Lower lobe of right lung (tissue), 2 donors: ENCODE data around the gene TNFAIP8L1. TPM values are rescaled to one million over a fixed set of nuclear protein-coding genes. Genes with fewer than 3 reads are reported as not detected.

Experiments
- ATAC-seq, 2 donors: fragments of 200-7000 bp; cut with Tn5 transposase; one replicate each; pipeline ENCODE4 v1.9.1; 2020 to 2022; ENCODE audit warnings: mild to moderate bottlenecking in 2 of 2, moderate library complexity in 2 of 2
- DNase-seq: peaks from one replicate; pipeline ENCODE4 v3.0.0-alpha.2; 2020
- H3K27ac ChIP-seq: fragments of 200-600 bp; one replicate; pipeline ENCODE4 v1.8.0; 2022
- H3K27me3 ChIP-seq: fragments of 200-600 bp; one replicate; pipeline ENCODE4 v1.8.0; 2022; ENCODE audit warnings: low read depth
- H3K36me3 ChIP-seq: fragments of 200-600 bp; one replicate; pipeline ENCODE4 v1.8.0; 2022; ENCODE audit warnings: mild to moderate bottlenecking
- H3K4me1 ChIP-seq: fragments of 200-600 bp; one replicate; pipeline ENCODE4 v1.8.0; 2022
- H3K4me3 ChIP-seq: fragments of 200-600 bp; one replicate; pipeline ENCODE4 v1.8.0; 2022; ENCODE audit warnings: mild to moderate bottlenecking
- H3K9me3 ChIP-seq: fragments of 200-600 bp; one replicate; pipeline ENCODE4 v1.8.0; 2022
- intact Hi-C: fragments of 100-400 bp; cut with DNase I; formaldehyde crosslinking; loops from one replicate; pipeline ENCODE4 v1.11.0; 2022
- long read RNA-seq: library from polyadenylated mRNA; unstranded; transcript quantifications from one replicate; pipeline ENCODE4 v2.0.0, GENCODE V29; 2021
- total RNA-seq: library from RNA; stranded (reverse); fragmentation: NEBNext Ultra II Directional; extraction: Animal tissue kit (Norgen Biotek cat#: 25700); gene quantifications from one replicate; pipeline ENCODE4 v1.2.1, GENCODE V29; 2021
- TF ChIP-seq, protein P1 (sequence below): fragments of 200-600 bp; IDR thresholded peaks from one replicate; pipeline ENCODE4 v1.8.0; 2022; ENCODE audit warnings: antibody characterized with exemption, mild to moderate bottlenecking
- donor health status: DM: no; HTN: yes; CAD: no; lungs with severe emphysema.

Gene TNFAIP8L1
- 11.2 TPM for total RNA-seq
- long read RNA-seq, transcript TNFAIP8L1-201 (2 exons, 3,814 nt): major isoform, 11 of 32 reads
- long read RNA-seq, partial matches to known transcripts: 4 of 32 reads
- long read RNA-seq, other reads (novel, unspliced or antisense): 15 of 32 reads

DNA sequence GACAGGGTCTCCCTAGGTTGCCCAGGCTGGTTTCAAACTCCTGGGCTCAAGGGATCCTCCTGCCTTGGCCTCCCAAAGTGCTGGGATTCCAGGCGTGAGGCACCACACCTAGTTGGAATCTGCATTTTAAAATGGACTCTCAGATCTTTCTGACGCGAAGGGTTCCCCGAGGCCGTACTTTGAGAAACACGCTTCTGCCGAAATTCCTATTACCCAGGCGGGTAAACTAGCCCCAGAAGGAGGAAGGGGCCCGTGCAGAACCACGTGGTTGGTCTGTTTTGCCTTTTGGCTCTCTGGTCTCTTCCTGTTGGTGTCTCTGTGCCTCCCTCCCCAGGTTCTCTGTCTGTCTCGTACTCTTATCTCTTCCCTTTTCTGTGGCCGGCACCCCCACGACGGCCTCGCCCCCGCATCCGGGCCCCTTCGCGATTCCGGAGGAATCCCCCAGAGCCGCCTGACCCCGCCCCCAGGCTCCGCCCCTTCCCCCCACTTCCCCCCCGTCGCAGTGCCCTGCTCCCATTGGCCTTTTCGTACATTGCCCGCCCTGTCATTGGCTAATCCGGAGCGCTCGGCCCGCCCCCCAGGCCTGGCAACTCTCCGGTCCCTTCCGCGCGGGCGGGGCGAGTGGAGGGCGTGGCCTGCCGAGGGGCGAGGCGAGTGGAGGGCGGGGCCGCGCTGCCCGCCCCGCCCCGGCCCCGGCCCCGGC is at the start of gene TNFAIP8L1:
TSS of gene TNFAIP8L1 (plus strand) at position 689 of the 703 bp plus-strand sequence. CDS start 12,354 bp downstream, outside the sequence.
- H3K27ac ChIP-seq: peak within 1 kb of the TSS; percentile 84
- no peaks in the 10 kb centered on the region for H3K36me3 ChIP-seq
- TF ChIP-seq, protein P1, sequence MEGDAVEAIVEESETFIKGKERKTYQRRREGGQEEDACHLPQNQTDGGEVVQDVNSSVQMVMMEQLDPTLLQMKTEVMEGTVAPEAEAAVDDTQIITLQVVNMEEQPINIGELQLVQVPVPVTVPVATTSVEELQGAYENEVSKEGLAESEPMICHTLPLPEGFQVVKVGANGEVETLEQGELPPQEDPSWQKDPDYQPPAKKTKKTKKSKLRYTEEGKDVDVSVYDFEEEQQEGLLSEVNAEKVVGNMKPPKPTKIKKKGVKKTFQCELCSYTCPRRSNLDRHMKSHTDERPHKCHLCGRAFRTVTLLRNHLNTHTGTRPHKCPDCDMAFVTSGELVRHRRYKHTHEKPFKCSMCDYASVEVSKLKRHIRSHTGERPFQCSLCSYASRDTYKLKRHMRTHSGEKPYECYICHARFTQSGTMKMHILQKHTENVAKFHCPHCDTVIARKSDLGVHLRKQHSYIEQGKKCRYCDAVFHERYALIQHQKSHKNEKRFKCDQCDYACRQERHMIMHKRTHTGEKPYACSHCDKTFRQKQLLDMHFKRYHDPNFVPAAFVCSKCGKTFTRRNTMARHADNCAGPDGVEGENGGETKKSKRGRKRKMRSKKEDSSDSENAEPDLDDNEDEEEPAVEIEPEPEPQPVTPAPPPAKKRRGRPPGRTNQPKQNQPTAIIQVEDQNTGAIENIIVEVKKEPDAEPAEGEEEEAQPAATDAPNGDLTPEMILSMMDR: no peak
- intact Hi-C loops: no loop called here
- H3K4me3 ChIP-seq: peak within 1 kb of the TSS; percentile 79
- ATAC-seq (peak; percentile 96 to 97), DNase-seq (peak; percentile 97)
- H3K27me3 ChIP-seq: no peaks in the 10 kb centered on the region
- H3K4me1 ChIP-seq: peaks cover 35% of the 10 kb centered on the region
- no peaks in the 10 kb centered on the region for H3K9me3 ChIP-seq

DNA sequence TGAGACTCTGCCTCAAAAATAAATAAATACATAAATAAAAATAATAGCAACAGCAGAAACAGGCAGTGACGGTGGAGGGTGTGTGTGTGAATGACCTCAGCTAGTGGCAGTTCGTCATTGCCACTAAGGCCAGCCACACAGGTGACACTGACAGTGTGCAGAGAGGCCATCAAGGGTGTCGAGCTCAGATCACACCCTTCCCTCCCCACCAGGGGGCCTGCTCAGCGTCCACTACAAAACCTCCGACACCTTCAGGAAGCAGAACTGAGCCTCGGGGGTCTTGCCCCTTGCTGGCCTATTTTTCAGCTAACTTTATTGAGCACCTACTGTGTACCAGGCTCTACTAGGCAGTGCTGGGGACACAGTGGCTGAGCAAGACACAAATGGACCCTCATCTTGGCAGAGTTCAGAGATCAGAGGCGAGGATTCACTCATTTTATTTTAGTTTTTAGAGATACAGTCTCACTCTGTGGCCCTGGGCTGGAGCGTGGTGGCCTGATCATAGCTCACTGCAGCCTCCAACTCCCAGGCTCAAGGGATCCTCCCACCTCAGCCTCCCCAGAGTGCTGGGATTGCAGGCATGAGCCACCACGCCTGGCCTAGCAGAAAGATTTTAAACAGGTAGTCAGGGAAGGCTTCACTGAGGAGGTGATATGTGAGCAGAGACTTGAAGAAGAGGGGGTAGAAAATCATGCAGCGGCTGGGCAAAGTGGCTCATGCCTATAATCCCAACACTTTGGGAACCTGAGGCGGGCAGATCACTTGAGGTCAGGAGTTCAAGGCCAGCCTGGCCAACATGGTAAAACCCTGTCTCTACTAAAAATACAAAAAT is 49.5 kb upstream of the TNFAIP8L1 start:
- Histone ChIP-seq H3K27me3 (peaks cover 64% of the 10 kb centered on the region), H3K27ac (no peak overlapping the region), H3K4me1 (peaks cover 1% of the 10 kb centered on the region), H3K36me3 (no peaks in the 10 kb centered on the region), H3K9me3 (no peaks in the 10 kb centered on the region), H3K4me3 (no peak overlapping the region)
- intact Hi-C loops: no loop called here
- DNase-seq (no peak), ATAC-seq (no peak)
- TF ChIP-seq, protein P1: peak; percentile 19

DNA sequence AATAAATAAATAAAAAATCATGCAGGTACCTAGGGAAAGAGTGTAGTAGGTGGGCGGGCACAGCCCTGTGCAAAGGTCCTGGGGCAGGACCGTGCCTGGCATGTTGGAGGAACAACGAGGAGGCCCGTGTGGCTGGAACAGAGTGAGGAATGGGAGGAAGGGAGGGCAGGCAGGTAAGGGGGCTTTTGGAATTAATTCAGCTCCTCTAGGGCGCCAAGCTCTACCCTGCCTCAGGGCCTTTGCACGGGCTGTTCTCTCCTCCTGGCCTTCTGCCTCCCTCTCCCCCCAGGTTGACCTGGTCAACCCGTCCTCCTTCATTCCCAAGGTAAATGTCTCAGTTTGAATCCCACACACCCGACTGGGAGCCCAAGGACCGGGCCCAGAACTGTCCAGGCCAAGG is 48.8 kb upstream of the TNFAIP8L1 start:
- no peaks in the 10 kb centered on the region for H3K9me3 ChIP-seq
- no peak for ATAC-seq
- H3K27ac ChIP-seq: no peak overlapping the region
- H3K4me1 ChIP-seq: no peaks in the 10 kb centered on the region
- intact Hi-C loops: no loop called here
- H3K4me3 ChIP-seq: no peak overlapping the region
- DNase-seq: no peak
- no peaks in the 10 kb centered on the region for H3K36me3 ChIP-seq
- TF ChIP-seq, protein P1: no peak
- H3K27me3 ChIP-seq: peaks cover 64% of the 10 kb centered on the region

DNA sequence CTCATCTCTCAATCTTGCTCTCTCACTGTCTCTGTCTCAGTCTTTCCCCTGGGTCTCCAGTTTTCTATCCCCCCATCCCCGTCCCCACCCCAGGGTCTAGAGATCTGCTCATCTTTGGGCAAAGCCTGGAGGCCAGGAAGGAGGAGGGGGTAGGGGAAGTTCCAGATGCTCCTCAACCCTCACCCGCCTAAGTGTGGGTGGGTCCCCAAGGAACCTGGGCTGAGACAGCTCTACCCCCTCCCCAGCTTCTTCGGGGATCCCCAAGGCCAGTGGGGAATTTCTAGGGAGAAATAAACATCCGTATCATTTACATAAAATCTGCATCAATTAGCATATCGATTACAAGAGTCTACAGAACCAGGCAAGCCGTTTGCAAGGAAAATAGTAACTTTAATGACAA is 48.0 kb upstream of the TNFAIP8L1 start:
- H3K27me3 ChIP-seq: peaks cover 64% of the 10 kb centered on the region
- no peak for DNase-seq

DNA sequence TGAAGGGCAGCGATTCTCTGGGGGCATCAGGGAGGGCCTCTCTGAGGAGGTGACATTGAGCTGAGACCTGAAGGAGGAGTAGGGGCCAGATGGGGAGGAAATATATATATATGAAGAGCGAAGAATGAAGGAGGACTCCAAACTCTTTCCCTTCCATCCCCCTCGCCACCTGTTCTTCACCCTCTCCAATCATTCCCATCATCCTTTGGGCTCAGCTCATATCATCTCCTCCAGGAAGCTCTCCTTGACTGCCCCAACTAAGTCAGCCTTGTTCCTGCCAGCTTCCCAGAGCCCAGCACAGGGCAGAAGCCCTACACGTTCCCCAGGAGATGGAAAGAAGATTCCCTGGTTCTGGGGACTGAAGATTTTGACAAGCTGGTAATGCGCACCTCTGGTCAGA is 46.9 kb upstream of the TNFAIP8L1 start:
- no peaks in the 10 kb centered on the region for H3K4me1 ChIP-seq
- TF ChIP-seq, protein P1: no peak
- H3K27me3 ChIP-seq: peaks cover 64% of the 10 kb centered on the region

More for the DNA sequence above, 48.0 kb upstream of the TNFAIP8L1 start:
- H3K9me3 ChIP-seq: no peaks in the 10 kb centered on the region
- no peak for ATAC-seq
- no peak overlapping the region for H3K4me3 ChIP-seq
- intact Hi-C loops: no loop called here
- TF ChIP-seq, protein P1: no peak
- H3K27ac ChIP-seq: no peak overlapping the region
- H3K36me3 ChIP-seq: no peaks in the 10 kb centered on the region
- H3K4me1 ChIP-seq: no peaks in the 10 kb centered on the region

More for the DNA sequence above, 46.9 kb upstream of the TNFAIP8L1 start:
- Histone ChIP-seq H3K4me3 (no peak overlapping the region), H3K36me3 (no peaks in the 10 kb centered on the region), H3K27ac (no peak overlapping the region), H3K9me3 (no peaks in the 10 kb centered on the region)
- DNase-seq (no peak), ATAC-seq (no peak)
- intact Hi-C loops: no loop called here
